GM10248 (cell line): Measurements from ENCODE around the gene HES1.
"Not testable (repeated sequence)": the region's sequence is repeated elsewhere in the genome, so short reads cannot be mapped to it uniquely, and the experiment has no call there.

ENCODE experiments used
- CTCF ChIA-PET: fragments of 300-600 bp; sonication (Branson Sonifier 250); formaldehyde crosslinking; extraction: SDS; loops from one replicate; lab custom pipeline; 2021; ENCODE audit warnings: antibody characterized with exemption; lab: Yijun Ruan, JAX
- POLR2A ChIA-PET: fragments of 350-650 bp; sonication (Branson Sonifier 250); formaldehyde crosslinking; extraction: SDS; loops from one replicate; lab custom pipeline; 2020; ENCODE audit warnings: antibody characterized with exemption; lab: Yijun Ruan, JAX
- DNase-seq: peaks from one replicate; pipeline ENCODE4 v3.0.0; 2012; ENCODE audit errors: extremely low spot score
- TF ChIP-seq, protein P1 (sequence below): IDR thresholded peaks from 2 replicates; pipeline ENCODE4 v1.5.1; 2012; ENCODE audit warnings: mild to moderate bottlenecking, low read depth; ENCODE audit errors: extremely low read depth, missing control alignments, control extremely low read depth

HES1 gene

GRCh38 chr3:194090716-194091115, 45.2 kb upstream of the HES1 start:
- TF ChIP-seq, protein P1, sequence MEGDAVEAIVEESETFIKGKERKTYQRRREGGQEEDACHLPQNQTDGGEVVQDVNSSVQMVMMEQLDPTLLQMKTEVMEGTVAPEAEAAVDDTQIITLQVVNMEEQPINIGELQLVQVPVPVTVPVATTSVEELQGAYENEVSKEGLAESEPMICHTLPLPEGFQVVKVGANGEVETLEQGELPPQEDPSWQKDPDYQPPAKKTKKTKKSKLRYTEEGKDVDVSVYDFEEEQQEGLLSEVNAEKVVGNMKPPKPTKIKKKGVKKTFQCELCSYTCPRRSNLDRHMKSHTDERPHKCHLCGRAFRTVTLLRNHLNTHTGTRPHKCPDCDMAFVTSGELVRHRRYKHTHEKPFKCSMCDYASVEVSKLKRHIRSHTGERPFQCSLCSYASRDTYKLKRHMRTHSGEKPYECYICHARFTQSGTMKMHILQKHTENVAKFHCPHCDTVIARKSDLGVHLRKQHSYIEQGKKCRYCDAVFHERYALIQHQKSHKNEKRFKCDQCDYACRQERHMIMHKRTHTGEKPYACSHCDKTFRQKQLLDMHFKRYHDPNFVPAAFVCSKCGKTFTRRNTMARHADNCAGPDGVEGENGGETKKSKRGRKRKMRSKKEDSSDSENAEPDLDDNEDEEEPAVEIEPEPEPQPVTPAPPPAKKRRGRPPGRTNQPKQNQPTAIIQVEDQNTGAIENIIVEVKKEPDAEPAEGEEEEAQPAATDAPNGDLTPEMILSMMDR, result no peak
- CTCF ChIA-PET, result interaction anchor here (1.2 to 2.1 kb wide), 3 partner anchors 11 to 31 kb away, joined by 4 to 6 read pairs (median 5); no protein-coding TSS in a partner anchor

GRCh38 chr3:194091141-194091540, 44.8 kb upstream of the HES1 start:
- POLR2A ChIA-PET, result no interaction called here
- DNase-seq, result no peak
- CTCF ChIA-PET, result interaction anchor here (1.2 to 1.6 kb wide), 2 partner anchors 14 to 32 kb away, joined by 4 to 6 read pairs; no protein-coding TSS in a partner anchor
- TF ChIP-seq, protein P1, result no peak

More at GRCh38 chr3:194090716-194091115, 45.2 kb upstream of the HES1 start:
- DNase-seq, result no peak
- POLR2A ChIA-PET, result no interaction called here

DNA sequence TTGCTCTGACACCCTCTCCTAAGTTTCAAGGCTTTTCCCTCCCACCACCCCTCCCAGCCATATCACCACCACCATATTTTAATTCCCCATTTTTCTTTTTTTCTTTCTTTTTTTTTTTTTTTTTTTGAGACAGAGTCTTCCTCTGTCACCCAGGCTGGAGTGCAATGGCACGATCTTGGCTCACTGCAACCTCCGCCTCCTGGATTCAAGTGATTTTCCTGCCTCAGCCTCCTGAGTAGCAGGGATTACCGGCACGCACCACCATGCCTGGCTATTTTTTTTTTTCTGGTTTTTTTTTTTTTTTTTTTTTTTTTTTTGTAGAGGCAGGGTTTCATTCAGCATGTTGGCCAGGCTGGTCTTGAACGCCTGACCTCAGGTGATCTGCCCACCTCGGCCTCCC, 44.1 kb upstream of the HES1 start:
- CTCF ChIA-PET, result interaction anchor here (1.6 kb wide), 1 partner anchor 33 kb away, joined by 6 read pairs; no protein-coding TSS in a partner anchor
- POLR2A ChIA-PET, DNase-seq: not testable (repeated sequence)

GRCh38 chr3:194092881-194093301, 43.1 kb upstream of the HES1 start:
- POLR2A ChIA-PET, result no interaction called here
- TF ChIP-seq, protein P1, result no peak

DNA sequence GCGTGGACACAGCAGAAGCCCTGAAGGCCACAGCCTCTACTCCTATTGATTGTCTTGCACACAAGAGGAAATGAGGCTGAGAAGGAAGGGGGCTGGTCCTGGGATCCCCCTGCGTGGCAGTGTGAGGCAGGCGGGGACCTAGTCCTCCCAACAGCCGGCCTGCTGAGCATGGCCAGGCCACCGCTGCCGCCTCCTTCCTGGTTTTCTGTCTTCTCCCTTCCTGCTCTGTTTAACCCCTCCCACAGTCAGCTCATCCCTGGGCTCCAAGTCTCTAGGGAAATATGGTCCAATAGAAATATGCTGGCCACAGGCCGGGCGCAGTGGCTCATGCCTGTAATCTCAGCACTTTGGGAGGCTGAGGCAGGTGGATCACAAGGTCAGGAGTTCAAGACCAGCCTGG, 42.1 kb upstream of the HES1 start:
- ChIA-PET POLR2A (no interaction called here), CTCF (no interaction called here)
- TF ChIP-seq, protein P1, result no peak
- no peak for DNase-seq

More at GRCh38 chr3:194092881-194093301, 43.1 kb upstream of the HES1 start:
- CTCF ChIA-PET, result no interaction called here
- DNase-seq, result no peak

DNA sequence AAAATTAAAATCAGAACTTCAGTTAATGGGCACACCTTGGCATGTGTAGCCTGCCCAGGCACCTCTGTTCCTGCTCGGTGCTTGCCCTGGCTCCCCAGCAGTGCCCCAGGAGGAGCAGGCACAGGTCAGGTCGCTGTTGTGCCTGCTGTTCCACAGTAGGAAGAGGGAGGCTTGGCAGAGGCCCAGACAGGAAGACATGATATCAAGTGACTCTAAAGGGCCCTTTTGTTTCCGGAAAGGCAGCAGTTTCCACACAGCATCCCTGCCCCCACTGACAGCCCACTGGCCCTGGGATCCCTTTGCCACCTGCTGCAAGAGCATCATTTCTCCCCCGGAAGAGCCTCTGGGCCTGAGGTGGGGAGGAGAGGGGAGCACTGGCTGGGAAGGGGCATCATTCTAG, 40.5 kb upstream of the HES1 start:
- TF ChIP-seq, protein P1, result no peak
- ChIA-PET POLR2A (no interaction called here), CTCF (interaction anchor here (1.1 kb wide), 1 partner anchor 36 kb away, joined by 4 read pairs; no protein-coding TSS in a partner anchor)
- no peak for DNase-seq

DNA sequence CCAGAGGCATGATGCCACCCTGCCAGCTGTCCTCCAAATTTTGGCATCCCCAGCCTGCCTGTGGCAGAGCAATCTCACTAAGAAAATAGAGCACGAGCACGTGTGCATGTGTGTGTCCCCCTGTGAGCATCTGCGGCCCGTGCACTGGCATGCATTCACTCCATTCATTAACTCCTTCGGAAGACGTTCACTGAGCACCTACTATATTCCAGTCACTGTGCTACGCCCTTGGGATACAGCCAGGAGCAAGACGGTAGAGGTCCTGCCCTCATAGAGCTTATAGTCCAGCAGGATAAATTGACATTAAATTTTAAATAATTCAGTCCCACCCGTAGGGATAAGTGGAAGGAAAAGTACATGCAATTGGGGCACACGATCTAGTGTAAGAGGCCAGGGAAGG, 40.0 kb upstream of the HES1 start:
- POLR2A ChIA-PET, result no interaction called here
- DNase-seq, result no peak
- CTCF ChIA-PET, result interaction anchor here (1.1 to 1.3 kb wide), 2 partner anchors 14 to 37 kb away, joined by 3 to 4 read pairs; no protein-coding TSS in a partner anchor
- TF ChIP-seq, protein P1, result no peak
